ENCODE measurements around the gene ITPR2. TPM values are rescaled to one million over a fixed set of nuclear protein-coding genes. Genes with fewer than 3 reads are reported as not detected.

Gene ITPR2
- total and polyA plus RNA-seq, 2 of the 13 experiments (the other 11 are each of a cell fraction or from before 2014, with no cell fraction given), result 31.9 to 81.9 TPM

DNA sequence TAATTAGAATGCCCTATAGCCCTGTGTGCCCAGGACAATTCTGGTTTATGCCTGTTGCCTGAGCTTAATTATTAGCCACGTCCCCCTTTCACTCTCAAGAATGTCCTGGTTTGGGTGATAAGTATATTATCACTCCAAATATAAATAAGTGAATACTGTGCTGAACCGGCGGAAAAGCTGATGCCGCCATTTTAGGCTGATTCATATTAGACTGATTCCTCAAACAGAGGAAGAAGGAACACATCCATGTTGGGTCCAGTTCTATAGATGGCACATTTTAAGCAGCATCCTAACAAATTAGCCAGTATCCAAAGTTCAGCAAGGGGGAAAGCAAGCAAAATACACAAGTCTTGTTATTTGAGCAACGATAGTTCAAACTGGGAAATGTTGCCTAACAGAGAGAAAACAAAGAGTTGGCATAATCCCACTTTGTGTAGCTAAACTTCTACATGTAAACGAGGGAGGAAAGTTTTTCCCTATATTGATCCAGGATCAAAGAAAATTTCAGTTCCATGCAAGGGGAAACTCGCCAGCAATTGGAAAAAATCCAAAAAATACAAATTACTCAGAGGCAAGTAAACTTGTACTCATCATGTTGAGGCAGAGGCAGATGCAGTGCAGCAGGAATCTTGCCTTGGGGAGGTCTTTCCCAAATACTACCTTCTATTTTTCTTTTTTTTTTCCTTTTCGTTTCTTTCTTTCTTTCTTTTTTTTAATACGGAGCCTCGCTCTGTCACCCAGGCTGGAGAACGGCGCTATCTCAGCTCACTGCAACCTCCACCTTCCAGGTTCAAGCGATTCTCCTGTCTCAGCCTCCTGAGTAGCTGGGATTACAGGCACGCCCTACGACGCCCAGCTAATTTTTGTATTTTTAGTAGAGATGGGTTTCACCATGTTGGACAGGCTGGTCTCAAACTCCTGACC is 96.2 kb downstream of the ITPR2 start (continued):
- no peak for TF ChIP-seq ZNF263 (CRISPR knock-in tag; IDR thresholded peaks at IDR 0.05)
- 0 out of 2 replicates have a peak, but pooled peaks have one; percentile 51 for TF ChIP-seq WIZ (CRISPR knock-in tag; IDR thresholded peaks at IDR 0.05)
- TF ChIP-seq, protein P1, sequence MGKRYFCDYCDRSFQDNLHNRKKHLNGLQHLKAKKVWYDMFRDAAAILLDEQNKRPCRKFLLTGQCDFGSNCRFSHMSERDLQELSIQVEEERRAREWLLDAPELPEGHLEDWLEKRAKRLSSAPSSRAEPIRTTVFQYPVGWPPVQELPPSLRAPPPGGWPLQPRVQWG (CRISPR knock-in tag; IDR thresholded peaks at IDR 0.05; ENCODE audit: borderline replicate concordance, low read depth), result no peak
- no peak for TF ChIP-seq PHF8 (CRISPR knock-in tag; IDR thresholded peaks at IDR 0.05)
- peak; percentile 10 to 61; a peak in 1 of 4 replicates for TF ChIP-seq MAFK (conservative IDR thresholded peaks at IDR 0.05 in 1 of 2, IDR thresholded peaks at IDR 0.05 in 1 of 2; ENCODE audit: low read length in 2 of 2)
- TF ChIP-seq FOXA3 (CRISPR knock-in tag; IDR thresholded peaks at IDR 0.05), result peak; percentile 99
- peak; percentile 51; the same call in 1 of the 2 replicates for TF ChIP-seq ZNF614 (CRISPR knock-in tag; IDR thresholded peaks at IDR 0.05; ENCODE audit: borderline replicate concordance)
- no peak for TF ChIP-seq SP2 (CRISPR knock-in tag; IDR thresholded peaks at IDR 0.05)
- peak; percentile 92 for TF ChIP-seq ZNF878 (CRISPR knock-in tag; IDR thresholded peaks at IDR 0.05)
- no peak for TF ChIP-seq ZNF709 (CRISPR knock-in tag; IDR thresholded peaks at IDR 0.05)
- TF ChIP-seq ZNF678 (CRISPR knock-in tag; IDR thresholded peaks at IDR 0.05), result no peak
- peak; percentile 90 for TF ChIP-seq ZKSCAN8 (CRISPR knock-in tag; IDR thresholded peaks at IDR 0.05; ENCODE audit: borderline replicate concordance)
- no peak for TF ChIP-seq ZNF589 (CRISPR knock-in tag; conservative IDR thresholded peaks at IDR 0.05)
- TF ChIP-seq, protein P2, sequence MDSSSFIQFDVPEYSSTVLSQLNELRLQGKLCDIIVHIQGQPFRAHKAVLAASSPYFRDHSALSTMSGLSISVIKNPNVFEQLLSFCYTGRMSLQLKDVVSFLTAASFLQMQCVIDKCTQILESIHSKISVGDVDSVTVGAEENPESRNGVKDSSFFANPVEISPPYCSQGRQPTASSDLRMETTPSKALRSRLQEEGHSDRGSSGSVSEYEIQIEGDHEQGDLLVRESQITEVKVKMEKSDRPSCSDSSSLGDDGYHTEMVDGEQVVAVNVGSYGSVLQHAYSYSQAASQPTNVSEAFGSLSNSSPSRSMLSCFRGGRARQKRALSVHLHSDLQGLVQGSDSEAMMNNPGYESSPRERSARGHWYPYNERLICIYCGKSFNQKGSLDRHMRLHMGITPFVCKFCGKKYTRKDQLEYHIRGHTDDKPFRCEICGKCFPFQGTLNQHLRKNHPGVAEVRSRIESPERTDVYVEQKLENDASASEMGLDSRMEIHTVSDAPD (CRISPR knock-in tag; IDR thresholded peaks at IDR 0.05), result peak; percentile 90; the same call in 1 of the 2 replicates
- 0 out of 2 replicates have a peak, but pooled peaks have one; percentile 46 for TF ChIP-seq HOXD1 (CRISPR knock-in tag; IDR thresholded peaks at IDR 0.05)
- TF ChIP-seq, protein P3, sequence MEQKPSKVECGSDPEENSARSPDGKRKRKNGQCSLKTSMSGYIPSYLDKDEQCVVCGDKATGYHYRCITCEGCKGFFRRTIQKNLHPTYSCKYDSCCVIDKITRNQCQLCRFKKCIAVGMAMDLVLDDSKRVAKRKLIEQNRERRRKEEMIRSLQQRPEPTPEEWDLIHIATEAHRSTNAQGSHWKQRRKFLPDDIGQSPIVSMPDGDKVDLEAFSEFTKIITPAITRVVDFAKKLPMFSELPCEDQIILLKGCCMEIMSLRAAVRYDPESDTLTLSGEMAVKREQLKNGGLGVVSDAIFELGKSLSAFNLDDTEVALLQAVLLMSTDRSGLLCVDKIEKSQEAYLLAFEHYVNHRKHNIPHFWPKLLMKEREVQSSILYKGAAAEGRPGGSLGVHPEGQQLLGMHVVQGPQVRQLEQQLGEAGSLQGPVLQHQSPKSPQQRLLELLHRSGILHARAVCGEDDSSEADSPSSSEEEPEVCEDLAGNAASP (CRISPR knock-in tag; IDR thresholded peaks at IDR 0.05; ENCODE audit: borderline replicate concordance), result peak; percentile 94
- TF ChIP-seq NFRKB (IDR thresholded peaks at IDR 0.05), result 0 out of 2 replicates have a peak, but pooled peaks have one; percentile 41
- TF ChIP-seq YEATS2 (CRISPR knock-in tag; IDR thresholded peaks at IDR 0.05; ENCODE audit: borderline replicate concordance), result peak; percentile 63; the same call in 1 of the 2 replicates
- peak; percentile 94 for TF ChIP-seq MIXL1 (CRISPR knock-in tag; IDR thresholded peaks at IDR 0.05)
- TF ChIP-seq TOE1 (CRISPR knock-in tag; IDR thresholded peaks at IDR 0.05), result peak; percentile 84; the same call in 1 of the 2 replicates
- TF ChIP-seq ZNF607 (CRISPR knock-in tag; IDR thresholded peaks at IDR 0.05; ENCODE audit: borderline replicate concordance), result peak; percentile 58; the same call in 1 of the 2 replicates
- 0 out of 3 replicates have a peak, but pooled peaks have one; percentile 31 for TF ChIP-seq MXI1 (IDR thresholded peaks at IDR 0.05; ENCODE audit: borderline replicate concordance, low read depth, low read length)
- TF ChIP-seq, protein P4, sequence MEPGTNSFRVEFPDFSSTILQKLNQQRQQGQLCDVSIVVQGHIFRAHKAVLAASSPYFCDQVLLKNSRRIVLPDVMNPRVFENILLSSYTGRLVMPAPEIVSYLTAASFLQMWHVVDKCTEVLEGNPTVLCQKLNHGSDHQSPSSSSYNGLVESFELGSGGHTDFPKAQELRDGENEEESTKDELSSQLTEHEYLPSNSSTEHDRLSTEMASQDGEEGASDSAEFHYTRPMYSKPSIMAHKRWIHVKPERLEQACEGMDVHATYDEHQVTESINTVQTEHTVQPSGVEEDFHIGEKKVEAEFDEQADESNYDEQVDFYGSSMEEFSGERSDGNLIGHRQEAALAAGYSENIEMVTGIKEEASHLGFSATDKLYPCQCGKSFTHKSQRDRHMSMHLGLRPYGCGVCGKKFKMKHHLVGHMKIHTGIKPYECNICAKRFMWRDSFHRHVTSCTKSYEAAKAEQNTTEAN (CRISPR knock-in tag; conservative IDR thresholded peaks at IDR 0.05), result peak; percentile 93
- 0 out of 2 replicates have a peak, but pooled peaks have one; percentile 66 for TF ChIP-seq ZNF232 (CRISPR knock-in tag; IDR thresholded peaks at IDR 0.05; ENCODE audit: borderline replicate concordance)
